Ureter (tissue), 1 donor: Measurements from ENCODE around the gene RPRD1A. TPM values are rescaled to one million over a fixed set of nuclear protein-coding genes. Genes with fewer than 3 reads are reported as not detected.
"Not testable (repeated sequence)": the region's sequence is repeated elsewhere in the genome, so short reads cannot be mapped to it uniquely, and the experiment has no call there.

Experiments used
- DNase-seq: peaks from one replicate; pipeline ENCODE4 v3.0.0-alpha.2; 2020; ENCODE audit warnings: low spot score
- total RNA-seq: library from RNA; stranded (reverse); gene quantifications from one replicate; pipeline ENCODE4 v1.2.4, GENCODE V29; 2023
- donor health status: DM: yes; HTN: yes; CAD: no.

RPRD1A gene, protein sequence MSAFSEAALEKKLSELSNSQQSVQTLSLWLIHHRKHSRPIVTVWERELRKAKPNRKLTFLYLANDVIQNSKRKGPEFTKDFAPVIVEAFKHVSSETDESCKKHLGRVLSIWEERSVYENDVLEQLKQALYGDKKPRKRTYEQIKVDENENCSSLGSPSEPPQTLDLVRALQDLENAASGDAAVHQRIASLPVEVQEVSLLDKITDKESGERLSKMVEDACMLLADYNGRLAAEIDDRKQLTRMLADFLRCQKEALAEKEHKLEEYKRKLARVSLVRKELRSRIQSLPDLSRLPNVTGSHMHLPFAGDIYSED
- total RNA-seq = 72.2 TPM

DNA sequence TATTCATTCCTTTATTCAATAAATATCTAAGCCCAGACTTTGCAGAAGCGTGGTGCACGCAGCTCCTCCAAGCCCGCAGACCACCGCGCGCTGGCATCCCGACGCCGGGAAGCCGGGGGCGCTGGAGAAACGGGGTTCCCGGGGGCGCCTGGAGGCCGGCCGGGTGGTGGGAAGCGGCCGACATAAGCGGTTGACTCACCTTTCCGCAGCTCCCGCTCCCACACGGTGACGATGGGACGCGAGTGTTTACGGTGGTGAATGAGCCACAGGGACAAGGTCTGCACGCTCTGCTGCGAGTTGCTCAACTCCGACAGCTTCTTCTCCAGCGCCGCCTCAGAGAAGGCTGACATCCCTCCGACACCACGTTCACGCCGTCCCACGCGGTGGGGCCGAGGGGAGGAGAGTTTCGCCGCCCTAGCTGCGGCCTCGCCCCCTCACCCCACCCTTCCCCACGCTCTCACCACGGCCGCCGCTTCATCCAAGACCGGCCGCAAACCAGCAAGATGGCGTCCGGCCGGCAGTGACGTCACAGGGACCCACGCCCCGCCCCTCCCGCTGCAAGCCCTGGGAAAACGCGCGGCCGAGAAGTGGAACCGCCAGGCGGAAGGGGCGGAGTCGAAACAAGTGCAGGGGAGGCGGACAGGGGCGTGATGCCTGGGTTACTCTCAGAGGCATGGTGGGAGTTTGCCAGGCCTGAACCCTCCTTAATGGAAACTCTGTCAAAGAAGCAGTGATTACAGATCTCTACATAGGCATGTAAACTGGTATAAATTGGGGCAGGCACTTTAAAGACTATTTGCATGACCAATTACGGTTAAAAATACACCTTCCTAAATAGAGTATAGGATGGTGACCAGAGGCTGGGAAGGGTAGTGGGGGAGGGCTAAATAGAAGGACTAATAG is at the start of gene RPRD1A:
TSS of gene RPRD1A (minus strand) at position 505 of the 903 bp plus-strand sequence. CDS start at position 350, 155 bp downstream.
- DNase-seq = peak; percentile 98

DNA sequence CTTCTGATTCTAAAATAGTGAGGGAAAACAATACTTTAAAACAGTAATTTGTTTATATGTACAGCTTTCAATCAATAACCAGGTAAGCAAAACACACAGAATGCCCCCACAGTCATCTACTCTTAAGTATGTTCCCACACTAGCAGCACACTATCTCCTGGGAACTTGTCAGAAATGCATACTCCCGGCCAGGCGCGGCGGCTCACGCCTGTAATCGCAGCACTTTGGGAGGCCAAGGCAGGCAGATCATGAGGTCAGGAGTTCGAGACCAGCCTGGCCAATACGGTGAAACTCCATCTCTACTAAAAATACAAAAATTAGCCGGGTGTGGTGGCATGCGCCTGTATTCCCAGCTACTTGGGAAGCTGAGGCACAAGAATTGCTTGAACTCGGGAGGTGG is 49.4 kb upstream of the RPRD1A start:
- not testable (repeated sequence) for DNase-seq

DNA sequence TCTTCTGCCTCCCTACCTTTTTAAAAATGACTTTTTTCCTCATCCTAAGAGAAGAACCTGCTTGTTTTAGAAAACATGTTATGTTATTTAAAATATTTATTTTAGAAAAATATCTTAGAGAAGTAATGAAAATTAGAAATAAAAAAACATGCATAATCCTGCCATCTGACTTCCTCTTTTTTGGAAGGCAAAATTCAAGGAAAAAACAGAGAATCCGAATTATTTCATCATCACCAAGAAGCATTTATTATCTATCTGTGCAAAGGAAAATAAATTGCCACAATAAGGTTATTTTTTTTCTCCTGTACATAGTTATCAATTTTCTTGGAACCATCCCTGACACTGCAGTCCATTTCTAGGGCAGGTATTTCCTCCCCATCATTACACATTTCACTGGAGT is 47.4 kb upstream of the RPRD1A start:
- no peak for DNase-seq

DNA sequence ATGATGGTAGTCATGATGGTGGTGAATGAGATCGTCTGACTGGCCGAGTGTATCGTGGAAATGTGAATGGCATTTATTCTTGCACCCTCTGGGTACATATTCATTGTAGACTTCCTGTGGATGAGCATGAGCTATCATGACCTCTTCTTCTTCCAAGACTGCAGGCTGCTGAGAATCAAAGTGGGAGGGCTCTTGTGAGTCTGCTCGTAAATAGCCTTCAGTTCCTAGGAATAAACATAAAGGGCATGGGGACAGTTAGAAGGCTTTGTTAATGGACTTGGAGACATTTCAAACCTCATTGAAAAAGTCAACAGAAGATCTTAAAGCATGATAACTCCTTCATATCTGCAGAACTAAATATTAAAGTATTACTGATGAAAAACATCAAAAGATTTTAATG is 46.9 kb upstream of the RPRD1A start:
- DNase-seq = no peak

DNA sequence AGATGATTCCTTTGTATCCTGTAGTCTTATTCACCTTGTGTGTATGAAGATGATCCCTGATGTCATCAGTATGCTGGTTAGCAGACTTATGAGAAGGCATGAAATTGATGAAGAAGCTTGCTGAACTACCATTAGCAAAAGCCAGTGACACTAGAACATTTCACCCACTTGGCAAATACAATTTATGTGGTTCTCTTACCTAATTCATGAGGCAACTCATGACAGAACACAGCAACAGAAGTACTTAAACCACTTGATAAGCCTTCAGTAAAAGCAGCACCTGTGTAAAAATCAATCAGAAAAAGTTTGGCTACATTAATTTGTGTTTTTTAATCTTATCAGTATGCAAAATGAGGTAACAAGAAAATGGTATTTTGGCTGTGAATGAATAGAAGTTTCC is 44.9 kb upstream of the RPRD1A start:
- DNase-seq = no peak

DNA sequence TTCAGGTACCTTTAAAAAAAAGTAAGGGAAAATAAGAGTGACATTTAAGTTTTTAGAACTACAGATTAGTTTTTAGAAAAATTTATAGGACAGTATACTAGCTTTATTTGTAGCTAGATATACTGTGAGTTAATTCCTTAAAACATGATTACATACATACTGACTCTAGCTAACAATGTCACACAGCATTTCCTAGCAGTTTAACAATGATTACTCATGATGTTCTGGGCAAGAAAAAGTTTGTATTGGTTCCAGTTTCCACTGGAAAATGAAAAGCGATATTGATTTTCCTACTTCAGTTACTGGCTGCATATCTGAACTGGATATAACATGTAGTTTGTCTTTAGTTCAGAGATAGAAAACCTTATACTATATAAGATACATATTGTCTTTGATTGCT is 42.4 kb upstream of the RPRD1A start:
- no peak for DNase-seq

DNA sequence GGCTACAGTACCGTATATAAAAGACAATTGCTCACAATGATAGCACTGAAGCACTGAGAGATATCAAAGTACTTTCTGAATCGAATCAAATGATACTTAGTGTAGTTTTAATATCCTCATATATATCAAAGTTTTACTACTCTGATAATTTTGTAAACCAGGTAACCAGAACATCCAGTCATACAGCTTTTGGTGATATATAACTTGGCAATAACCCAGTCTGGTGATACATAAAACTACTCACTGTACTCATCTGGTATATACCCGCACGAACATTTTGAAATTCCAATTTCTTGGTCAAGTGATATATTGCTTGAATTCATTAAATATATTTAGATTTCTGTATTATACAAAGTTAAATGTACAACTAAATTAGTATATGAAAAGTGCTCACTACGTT is 41.2 kb upstream of the RPRD1A start:
- DNase-seq = no peak

DNA sequence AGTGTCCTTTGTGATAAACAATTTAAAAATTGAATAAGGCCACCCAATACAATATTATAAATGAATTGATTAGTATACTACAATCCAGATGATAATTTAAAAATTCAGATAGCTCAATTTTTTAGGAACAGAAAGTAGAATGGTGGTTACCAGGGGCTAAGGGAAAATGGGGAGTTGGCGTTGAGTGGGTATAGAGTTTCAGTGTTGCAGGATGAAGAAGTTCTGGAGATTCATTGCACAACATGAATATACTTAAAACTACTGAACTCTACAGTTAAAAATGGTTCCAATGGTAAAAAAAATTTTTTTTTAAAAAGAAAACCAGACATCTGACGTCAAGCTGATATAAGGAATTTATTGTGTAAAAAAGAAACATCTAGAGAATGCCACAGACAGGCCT is 40.8 kb upstream of the RPRD1A start:
- DNase-seq = no peak

DNA sequence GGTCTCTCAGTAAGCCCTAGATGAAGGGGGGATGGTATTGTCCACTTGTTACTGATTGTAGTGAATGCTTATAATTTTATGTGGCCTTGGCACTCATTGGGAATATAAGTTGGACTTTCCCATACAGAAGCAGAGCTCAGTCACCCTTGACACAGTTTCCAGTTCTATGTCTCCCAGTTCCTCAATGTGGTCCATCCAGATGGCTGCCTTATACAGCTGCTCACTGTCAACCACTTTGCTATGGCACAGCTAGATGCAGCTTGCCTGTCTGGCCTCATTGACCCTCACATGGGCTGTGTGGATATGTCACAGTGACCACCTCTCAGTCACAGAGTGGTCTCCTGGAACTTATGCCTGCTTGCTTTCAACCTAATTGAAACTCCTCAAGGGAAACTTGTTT is 40.1 kb upstream of the RPRD1A start:
- DNase-seq = no peak

DNA sequence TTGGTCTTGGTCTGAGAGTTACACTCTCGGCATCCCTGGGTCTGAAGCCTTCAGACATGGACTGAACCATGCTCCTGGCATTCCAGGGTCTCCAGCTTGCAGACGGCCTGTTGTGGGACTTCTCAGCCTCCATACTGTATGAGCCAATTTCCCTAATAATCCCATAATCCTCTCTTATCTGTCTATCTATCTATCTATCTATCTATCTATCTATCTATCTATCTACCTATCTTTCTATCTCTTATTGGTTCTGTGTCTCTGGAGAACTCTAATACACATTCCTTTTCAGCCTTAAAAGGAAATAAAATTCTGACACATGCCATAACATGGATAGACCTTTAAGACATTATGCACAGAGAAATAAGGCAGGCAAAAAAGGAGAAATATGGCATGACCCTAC is 37.4 kb upstream of the RPRD1A start:
- DNase-seq = no peak

DNA sequence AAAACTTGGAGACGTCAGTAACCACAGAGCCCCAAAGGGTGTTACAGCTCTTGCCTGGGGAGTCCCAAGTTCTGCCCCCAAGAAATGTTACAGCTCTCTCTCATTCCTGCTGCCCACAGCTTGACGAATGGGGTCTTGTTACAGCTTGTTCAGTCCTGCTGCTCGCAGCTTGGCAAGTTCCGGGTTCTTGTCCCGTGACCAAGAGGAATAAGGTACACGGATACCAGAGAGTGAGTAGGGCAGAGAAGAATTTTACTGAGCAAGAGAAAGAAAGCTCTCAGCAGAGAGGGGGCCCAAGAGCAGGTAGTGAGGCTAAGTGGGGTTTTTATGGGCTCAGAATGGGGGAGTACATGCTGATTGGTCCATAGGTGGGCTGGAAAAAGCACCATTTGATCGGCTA is 34.6 kb upstream of the RPRD1A start:
- DNase-seq = no peak

DNA sequence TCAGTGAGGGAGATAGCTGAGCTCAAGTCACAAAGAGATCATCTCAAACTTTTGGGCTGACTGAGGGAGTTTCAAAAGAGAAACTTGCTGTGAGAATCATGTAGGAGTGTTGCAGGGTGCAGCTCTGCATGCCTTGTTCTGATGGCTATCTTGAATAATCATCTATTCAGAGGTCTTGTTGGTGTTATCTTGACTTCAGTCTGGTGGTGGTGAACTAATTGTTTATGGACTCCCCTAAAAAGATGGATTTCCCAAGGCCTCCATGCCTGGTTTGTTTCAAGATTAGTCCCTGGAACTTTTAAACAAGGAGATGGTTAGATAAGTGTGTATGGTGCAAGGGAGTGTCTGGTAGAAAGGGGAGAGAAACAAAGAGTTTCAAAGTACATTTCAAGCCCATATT is 32.0 kb upstream of the RPRD1A start:
- DNase-seq = no peak

DNA sequence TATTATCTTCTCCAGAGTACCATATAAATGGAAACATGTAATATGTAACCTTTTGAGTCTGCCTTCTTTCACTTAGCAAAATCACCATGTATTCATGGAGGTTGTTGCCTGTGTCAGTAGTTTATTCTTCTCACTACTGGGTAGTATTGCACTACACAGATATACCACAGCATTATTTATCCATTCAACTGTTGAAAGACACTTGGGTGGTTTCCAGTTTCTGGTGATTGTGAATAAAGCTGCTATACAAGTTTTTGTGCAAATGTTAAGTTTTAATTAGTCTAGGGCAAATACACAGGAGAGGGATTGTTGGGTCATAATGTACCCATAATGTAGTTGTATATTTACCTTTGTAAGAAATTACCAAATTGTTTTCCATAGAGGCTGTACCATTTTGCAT is 29.6 kb upstream of the RPRD1A start:
- no peak for DNase-seq

DNA sequence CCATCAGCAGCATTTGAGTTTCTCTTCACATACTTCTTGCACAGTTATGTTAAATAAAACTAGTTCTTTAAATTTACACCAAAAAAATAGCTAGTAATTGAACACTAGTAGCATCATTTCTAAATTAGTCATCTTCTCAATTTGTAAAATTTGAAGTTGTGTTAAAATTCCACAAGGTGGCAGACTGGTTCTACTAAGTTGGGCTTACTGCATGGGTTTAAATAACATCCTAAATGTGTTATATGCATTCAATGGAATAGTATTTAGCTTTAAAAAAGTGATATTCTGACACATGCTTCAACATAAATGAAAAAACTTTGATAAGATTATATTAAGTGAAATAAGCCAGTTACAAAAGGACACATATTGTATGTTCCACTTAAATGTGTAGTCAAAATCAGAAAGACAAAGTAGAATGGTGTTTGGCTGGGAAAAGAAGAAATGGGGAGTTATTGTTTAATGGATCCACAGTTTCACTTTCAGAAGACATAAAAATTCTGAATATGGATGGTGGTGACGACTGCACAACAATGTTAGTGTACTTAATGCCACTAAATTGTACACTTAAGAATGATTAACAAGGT is 28.7 kb upstream of the RPRD1A start:
- DNase-seq = no peak

DNA sequence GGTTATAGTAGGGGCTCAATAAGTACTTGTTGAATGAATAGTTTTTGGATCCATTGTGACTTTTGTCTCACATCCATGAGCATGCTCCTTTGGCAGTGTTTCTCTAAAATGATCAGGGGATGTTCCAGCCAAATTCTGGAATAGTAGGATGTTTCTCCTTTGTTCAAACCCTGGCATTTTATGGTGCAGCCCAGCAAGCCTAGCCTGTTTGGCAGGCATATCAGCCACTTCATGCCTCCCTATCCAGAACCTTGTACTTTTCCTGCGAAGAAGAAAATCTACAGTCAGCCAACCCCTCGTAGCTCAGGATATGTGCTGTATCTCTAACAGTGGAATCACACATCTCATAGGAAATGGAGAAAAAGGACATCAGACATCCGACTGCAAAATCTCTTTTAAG is 27.1 kb upstream of the RPRD1A start:
- no peak for DNase-seq

DNA sequence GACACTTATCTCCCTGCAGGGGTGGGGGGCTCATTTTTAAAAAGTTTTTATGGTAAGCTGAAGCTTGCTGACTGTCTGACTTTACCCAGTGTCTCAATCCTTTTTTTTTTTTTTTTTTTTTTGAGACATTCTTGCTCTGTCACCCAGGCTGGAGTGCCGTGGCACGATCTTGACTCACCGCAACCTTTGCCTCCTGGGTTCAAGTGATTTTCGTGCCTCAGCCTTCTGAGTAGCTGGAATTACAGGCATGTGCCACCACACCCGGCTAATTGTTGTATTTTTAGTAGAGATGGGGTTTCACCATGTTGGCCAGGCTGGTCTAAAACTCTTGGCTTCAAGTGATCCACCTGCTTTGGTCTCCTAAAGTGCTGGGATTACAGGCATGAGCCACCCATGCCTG is 24.8 kb upstream of the RPRD1A start:
- not testable (repeated sequence) for DNase-seq

DNA sequence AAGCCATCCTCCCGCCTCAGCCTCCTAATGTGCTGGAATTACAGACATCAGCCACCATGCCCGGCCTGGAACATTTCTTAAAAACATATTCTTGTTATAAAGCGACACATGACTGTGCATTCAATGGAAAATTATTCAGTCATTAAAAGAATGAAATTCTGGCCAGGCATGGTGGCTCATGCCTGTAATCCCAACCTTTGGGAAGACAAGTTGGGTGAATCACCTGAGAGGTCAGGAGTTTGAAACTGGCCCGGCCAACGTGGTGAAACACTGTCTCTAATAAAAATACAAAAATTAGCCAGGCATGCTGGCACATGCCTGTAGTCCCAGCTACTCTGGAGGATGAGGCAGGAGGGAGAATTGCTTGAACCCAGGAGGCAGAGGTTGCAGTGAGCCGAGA is 21.6 kb upstream of the RPRD1A start:
- DNase-seq = no peak

DNA sequence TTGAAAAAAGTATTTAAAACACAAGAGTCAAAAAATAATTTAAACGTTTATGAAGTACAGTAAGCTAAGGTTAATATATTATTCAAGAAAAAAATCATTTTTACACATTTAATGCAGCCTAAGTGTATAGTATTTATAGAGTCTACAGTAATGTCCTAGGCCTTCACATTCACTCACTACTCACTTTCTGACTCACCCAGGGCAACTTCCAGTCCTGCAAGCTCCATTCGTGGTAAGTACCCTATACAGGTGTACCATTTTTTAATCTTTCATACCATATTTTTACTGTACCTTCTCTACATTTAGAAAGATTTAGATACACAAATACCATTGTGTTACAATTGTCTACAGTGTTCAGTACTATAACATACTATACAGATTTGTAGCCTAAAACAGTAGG is 20.9 kb upstream of the RPRD1A start:
- no peak for DNase-seq

DNA sequence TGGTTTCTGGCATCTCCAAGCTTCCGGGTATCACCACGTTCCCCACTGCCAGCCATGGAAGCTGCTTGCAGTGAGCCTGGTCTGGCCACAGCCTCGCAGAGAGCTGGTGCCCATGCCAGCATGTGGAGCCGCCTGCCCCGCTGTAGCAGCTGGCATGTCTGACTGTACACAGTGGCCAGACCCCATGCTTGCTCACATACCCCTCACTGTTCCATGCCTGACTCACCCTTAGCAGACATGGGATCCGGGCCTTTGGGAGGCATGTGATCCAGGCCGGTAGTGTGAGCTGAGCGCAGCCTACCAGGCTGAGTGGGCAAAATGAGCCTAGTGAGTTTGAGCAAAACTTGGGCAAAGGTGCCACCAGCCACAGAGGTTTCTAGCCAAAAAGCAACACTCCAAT is 18.8 kb upstream of the RPRD1A start:
- no peak for DNase-seq

DNA sequence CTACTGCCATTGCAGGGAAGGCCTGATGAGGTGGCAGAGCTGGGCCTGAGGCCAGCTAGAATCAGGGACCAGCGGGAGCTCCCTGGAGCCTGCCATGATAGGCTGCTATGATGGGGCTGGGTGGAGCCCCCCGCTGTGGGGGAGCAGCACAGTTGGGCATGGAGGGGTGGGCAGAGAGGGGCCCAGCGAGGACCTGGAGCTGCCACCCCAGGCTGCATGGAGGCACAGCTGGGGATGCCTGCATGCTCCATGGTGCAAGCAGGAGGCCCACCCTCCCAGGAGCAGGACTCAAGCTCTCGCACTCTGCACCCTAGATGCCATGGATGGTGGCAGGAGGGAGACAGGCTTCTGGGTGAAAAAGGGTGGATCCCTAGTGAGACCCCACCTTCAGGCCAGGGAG is 17.8 kb upstream of the RPRD1A start:
- no peak for DNase-seq

DNA sequence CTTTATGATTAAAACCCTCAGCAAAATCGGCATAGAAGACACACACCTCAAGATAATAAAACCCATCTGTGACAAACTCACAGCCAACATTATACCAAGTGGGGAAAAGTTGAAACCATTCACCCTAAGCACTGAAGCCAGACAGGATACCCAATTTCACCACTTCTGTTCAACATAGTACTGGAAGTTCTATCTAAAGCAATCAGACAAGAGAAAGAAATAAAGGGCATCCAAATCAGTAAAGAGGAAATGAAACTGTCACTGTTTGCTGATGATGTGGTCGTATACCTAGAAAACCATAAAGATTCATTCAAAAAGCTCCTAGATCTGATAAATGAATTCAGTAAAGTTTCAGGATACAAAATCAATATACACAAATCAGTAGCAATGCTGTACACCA is 16.4 kb upstream of the RPRD1A start:
- no peak for DNase-seq

DNA sequence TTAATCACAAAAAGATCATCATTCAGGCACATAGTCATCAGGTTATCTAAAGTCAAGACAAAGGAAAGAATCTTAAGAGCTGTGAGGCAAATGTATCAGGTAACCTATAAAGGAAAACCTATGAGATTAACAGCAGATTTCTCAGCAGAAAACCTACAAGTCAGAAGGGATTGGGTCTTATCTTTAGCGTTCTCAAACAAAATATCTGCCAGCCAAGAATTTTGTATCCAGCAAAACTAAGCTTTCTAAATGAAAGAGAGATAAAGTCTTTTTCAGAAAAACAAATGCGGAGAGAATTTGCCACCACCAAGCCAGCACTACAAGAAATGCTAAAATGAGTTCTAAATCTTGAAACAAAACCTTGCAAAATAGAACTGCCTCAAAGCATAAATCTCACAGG is 13.8 kb upstream of the RPRD1A start:
- DNase-seq = not testable (repeated sequence)
